Mesodermal cell (in vitro differentiated cells): ENCODE measurements around the gene PRXL2B.

Experiments used
- H3K27ac ChIP-seq: 2 replicates; pipeline ENCODE4 v1.7.0; 2013; ENCODE audit warnings: mild to moderate bottlenecking, low read depth, low read length, moderate library complexity; ENCODE audit not compliant: severe bottlenecking
- H3K36me3 ChIP-seq: 2 replicates; pipeline ENCODE4 v1.7.1; 2013; ENCODE audit warnings: mild to moderate bottlenecking, low read length, moderate library complexity; ENCODE audit not compliant: control insufficient read depth, insufficient read depth
- H3K4me1 ChIP-seq: one replicate; pipeline ENCODE4 v1.7.1; 2013; ENCODE audit warnings: mild to moderate bottlenecking, low read length; ENCODE audit not compliant: insufficient read depth, control insufficient read depth, poor library complexity, severe bottlenecking
- H3K4me3 ChIP-seq: 2 replicates; pipeline ENCODE4 v1.7.0; 2013; ENCODE audit warnings: low read length, control low read depth, mild to moderate bottlenecking; ENCODE audit not compliant: insufficient read depth, poor library complexity, severe bottlenecking; ENCODE audit errors: extremely low read depth
- H3K9me3 ChIP-seq: 2 replicates; pipeline ENCODE4 v1.7.1; 2013; ENCODE audit warnings: mild to moderate bottlenecking, low read length, moderate library complexity; ENCODE audit not compliant: control insufficient read depth
- WGBS, 2 experiments: methylation state at CpG; one replicate each; pipeline ENCODE4 v1.1.5; 2013; ENCODE audit warnings: missing lambda C conversion rate in 2 of 2; ENCODE audit not compliant: insufficient coverage in 2 of 2; 5-methylcytosine and 5-hydroxymethylcytosine counted together

Gene PRXL2B

DNA sequence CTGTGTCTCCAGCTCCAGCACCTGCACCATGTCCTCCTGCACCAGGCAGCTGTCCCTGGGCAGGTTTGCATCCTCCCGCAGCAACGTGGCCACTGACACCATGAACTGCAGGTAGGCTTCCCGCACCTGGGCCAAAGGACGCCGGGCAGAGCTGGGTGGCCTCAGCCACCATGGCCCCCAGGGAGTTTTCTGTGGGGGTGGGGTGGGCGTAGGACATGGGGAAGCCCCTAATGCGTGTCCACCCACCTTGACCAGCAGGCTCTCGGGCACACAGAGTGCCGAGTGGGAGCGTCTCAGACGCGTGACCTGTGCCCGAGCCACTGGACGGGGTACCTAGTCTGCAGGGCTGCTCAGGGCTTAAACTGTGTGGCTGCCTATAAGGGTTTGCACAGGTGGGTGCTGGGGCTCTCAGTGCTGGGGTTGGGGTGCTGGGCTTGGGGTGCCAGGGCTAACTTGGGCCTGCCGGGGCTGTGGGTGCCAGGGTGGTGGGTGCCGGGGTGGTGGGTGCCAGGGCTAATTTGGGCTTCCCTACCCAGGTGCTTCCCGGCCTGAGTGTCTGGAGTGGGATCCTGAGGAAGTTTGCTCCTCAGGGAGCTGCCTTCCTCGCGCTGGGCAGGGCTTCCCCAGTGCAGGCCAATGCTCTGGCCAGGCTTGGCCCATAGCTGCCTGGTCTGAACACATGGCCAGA, 17.7 kb downstream of the PRXL2B start:
- H3K4me1 ChIP-seq: no peaks in the 10 kb centered on the region
- 92 to 94% methylated on average over 15 of the region's 19 CpGs for WGBS, 2 experiments
- no peaks in the 10 kb centered on the region for H3K36me3 ChIP-seq
- no peak overlapping the region for H3K27ac ChIP-seq
- H3K4me3 ChIP-seq: no peak overlapping the region
- no peaks in the 10 kb centered on the region for H3K9me3 ChIP-seq

- H3K9me3 ChIP-seq: no peaks in the 10 kb centered on the region
- no peak overlapping the region for H3K4me3 ChIP-seq
- WGBS, 2 experiments: 84 to 89% methylated on average over 13 to 14 of the region's 14 CpGs
- H3K4me1 ChIP-seq: no peaks in the 10 kb centered on the region
- no peak overlapping the region for H3K27ac ChIP-seq
- H3K36me3 ChIP-seq: no peaks in the 10 kb centered on the region
Measured at GRCh38 chr1:2604844-2605508, 18.4 kb downstream of the PRXL2B start.

- no peaks in the 10 kb centered on the region for H3K9me3 ChIP-seq
- no peak overlapping the region for H3K4me3 ChIP-seq
- no peaks in the 10 kb centered on the region for H3K4me1 ChIP-seq
- WGBS, 2 experiments: 92 to 94% methylated on average over 39 to 43 of the region's 48 CpGs
- H3K27ac ChIP-seq: no peak overlapping the region
- no peaks in the 10 kb centered on the region for H3K36me3 ChIP-seq
Measured at GRCh38 chr1:2605509-2606395, 19.2 kb downstream of the PRXL2B start.

GRCh38 chr1:2606396-2606880, 19.9 kb downstream of the PRXL2B start:
- Histone ChIP-seq H3K4me3 (no peak overlapping the region), H3K36me3 (no peaks in the 10 kb centered on the region), H3K27ac (no peak overlapping the region), H3K9me3 (no peaks in the 10 kb centered on the region), H3K4me1 (no peaks in the 10 kb centered on the region)
- 78 to 83% methylated on average over 6 to 7 of the region's 15 CpGs for WGBS, 2 experiments

DNA sequence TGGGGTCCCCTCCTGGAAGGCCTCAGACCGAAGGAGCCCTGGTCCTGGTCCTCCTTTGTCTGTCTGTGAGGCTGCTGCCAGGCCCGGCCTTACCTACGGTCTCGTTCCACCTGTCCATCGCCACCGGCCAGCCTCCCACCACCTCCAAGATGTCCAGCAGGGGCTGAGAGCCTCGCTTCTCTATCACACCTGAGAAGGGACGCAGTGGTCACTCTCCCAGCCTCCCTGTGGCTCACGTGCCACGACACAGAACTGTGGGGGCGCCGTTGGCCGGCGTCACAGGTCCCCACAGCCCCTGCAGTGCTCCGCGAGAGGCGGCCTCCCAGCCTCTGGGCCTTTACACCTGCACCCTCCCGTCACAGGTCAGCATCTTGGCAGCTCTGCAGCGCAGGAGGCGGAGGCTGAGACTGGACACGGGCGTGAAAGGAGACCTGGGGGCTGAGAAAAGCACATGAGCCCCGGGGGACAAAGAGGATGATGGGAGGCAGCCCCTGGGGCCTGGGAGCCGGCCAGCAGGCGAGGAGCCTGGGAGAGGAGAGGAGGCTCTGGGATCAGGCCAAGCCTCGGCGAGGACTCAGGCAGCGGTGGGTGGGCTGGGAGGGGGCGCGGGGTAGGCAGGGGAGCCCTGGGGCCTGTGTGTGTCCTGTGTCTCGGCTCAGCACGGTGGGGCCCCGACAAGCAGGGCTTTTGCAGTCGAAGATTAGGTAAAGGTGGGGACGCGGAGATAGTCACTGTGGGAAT, 20.5 kb downstream of the PRXL2B start:
- 88 to 91% methylated on average over 32 to 33 of the region's 36 CpGs for WGBS, 2 experiments
- Histone ChIP-seq H3K36me3 (no peaks in the 10 kb centered on the region), H3K4me3 (no peak overlapping the region), H3K27ac (no peak overlapping the region), H3K4me1 (no peaks in the 10 kb centered on the region), H3K9me3 (no peaks in the 10 kb centered on the region)

DNA sequence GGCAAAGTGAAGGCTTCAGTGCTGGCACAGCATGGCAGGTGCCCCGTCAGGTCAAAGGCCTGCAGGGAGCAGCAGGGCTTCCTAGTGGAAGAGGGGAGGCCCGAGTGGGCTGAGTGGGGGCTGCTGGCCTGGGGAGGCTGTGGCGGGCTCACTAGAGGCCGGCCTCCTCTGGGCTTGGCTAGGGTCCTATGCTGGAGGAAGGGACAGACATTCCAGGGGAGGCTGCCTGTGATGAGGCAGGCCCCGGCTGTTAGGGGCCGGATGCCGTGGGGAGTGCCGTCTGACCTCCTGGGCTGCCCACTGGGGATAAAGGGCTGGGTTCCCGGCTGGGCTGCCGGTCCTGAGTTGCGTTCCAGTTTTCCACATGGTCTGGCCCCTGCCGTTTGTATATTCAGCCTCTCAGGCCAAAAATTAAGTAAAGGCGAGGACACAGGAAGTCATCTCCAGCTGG, 21.1 kb downstream of the PRXL2B start:
- Histone ChIP-seq H3K4me3 (no peak overlapping the region), H3K9me3 (no peaks in the 10 kb centered on the region), H3K27ac (no peak overlapping the region), H3K36me3 (no peaks in the 10 kb centered on the region), H3K4me1 (no peaks in the 10 kb centered on the region)
- 83 to 93% methylated on average over 10 to 11 of the region's 13 CpGs for WGBS, 2 experiments

DNA sequence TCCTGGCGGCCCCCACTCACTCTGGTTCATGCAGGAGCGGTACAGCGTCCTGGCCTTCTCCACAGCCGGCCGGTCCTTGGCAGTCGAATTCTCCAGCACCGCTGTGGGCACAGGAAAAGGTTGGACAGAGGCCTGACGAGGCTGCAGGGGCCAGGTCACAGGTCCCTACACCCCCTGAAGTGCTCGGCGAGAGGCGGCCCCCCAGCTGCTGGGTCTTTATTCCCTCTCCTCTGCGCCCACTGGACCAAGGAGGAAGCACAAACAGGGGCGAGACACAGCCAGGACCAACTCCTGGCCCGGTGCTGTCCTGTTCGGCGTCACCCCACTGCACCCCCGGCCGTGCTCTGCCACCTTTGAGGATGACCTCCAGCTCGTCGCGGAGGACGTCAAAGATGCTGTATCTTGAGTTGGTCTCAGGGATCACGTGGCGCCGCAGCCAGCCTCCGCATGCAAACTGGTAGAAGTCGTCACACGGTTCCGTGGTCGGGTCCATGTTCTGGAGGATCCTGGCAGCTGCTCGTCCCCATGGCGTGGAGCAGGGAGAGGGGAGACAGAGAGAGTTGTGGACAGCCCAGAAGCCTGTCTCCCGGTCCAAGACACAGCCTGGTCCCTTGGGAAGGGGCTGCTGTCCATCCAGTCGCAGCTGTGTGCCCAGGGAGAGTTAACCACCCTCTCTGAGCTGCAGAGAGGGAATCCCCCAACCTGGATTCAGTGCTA, 22.9 kb downstream of the PRXL2B start:
- Histone ChIP-seq H3K36me3 (no peaks in the 10 kb centered on the region), H3K4me3 (no peak overlapping the region), H3K27ac (no peak overlapping the region), H3K4me1 (no peaks in the 10 kb centered on the region), H3K9me3 (no peaks in the 10 kb centered on the region)
- 90% methylated on average over 31 to 34 of the region's 34 CpGs for WGBS, 2 experiments

- 86 to 92% methylated on average over 18 of the region's 21 CpGs for WGBS, 2 experiments
- Histone ChIP-seq H3K4me3 (no peak overlapping the region), H3K4me1 (no peaks in the 10 kb centered on the region), H3K9me3 (no peaks in the 10 kb centered on the region), H3K27ac (no peak overlapping the region), H3K36me3 (no peaks in the 10 kb centered on the region)
Measured at GRCh38 chr1:2610036-2610959, 23.7 kb downstream of the PRXL2B start.

DNA sequence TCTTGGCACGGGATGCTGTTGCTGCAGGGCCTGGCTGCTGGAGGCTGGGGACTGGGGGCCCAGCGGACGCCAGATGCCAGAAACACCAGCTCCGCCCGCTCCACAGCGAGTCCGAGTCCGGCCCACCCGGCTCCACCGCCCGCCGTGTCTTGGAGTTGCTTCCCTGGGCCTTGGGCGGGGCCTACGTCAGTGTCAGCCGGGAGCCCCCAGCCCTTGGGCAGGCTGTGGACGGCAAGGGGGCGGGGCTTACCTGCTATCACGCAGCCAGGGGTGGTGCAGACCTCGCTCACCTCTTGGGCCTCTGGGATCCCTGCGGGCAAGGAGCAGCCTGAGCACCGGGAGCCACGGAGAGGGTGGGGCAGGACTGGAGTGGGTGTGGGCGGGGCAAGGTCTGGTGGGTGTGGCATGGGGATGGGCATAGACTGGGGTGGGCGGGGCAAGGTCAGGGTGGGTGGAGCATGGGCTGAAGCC, 24.5 kb downstream of the PRXL2B start:
- H3K4me3 ChIP-seq: no peak overlapping the region
- WGBS, 2 experiments: 18 to 28% methylated on average over 21 to 22 of the region's 24 CpGs
- H3K27ac ChIP-seq: no peak overlapping the region
- H3K4me1 ChIP-seq: no peaks in the 10 kb centered on the region
- H3K36me3 ChIP-seq: no peaks in the 10 kb centered on the region
- no peaks in the 10 kb centered on the region for H3K9me3 ChIP-seq
